HG03095 (cell line): ENCODE measurements around the gene TMEM167B.
"Not testable (repeated sequence)": the region's sequence is repeated elsewhere in the genome, so short reads cannot be mapped to it uniquely, and the experiment has no call there.

Experiments
- ATAC-seq: cut with Tn5 transposase; IDR thresholded peaks from one replicate; pipeline ENCODE4 v1.9.1; 2021; ENCODE audit warnings: moderate library complexity; ENCODE audit not compliant: unreplicated experiment

The TMEM167B gene

DNA sequence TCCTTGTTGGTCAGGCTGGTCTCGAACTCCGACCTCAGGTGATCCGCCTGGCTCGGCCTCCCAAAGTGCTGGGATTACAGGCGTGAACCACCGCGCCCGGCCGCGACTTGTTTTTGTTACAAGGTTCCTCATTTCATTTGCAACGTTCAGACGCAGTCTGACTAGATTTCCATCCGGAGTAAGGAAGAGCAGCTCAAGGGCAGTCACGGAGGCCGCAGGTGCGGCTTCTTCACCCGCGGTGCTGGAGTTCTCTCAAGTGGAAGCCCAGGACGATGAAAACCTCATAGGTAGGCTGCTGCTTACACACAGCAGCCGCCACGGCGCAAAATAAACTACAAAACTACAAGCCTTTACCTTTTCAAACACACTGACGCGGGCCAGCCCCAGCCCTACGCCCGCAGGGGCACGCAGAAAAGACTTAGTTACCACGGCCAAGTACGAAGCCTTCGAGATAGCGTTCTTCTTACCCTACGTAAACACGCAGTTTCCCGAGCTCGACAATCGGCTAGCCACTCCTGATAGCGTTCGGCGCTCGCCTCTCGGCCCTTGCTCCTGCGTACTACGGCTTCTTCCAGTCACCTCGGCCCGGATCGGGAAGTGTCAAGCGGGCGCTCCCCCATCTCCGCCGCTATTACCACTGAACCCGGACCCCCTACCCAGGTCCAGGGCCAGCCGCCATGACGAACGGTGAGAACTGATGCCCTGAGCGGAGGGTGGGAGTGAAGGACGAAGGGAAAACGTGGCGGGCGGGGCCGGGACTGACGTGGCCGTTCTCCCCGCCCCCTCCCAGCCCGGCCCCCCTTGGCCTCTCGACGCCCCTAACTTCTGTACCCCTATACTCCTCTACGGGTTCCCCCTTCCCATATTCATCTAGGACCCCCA lies at the start of gene TMEM167B:
Gene TMEM167B (plus strand): TSS at position 569 of the 882 bp plus-strand sequence. CDS start 109 bp downstream, at position 678.
- ATAC-seq: peak; percentile 87

DNA sequence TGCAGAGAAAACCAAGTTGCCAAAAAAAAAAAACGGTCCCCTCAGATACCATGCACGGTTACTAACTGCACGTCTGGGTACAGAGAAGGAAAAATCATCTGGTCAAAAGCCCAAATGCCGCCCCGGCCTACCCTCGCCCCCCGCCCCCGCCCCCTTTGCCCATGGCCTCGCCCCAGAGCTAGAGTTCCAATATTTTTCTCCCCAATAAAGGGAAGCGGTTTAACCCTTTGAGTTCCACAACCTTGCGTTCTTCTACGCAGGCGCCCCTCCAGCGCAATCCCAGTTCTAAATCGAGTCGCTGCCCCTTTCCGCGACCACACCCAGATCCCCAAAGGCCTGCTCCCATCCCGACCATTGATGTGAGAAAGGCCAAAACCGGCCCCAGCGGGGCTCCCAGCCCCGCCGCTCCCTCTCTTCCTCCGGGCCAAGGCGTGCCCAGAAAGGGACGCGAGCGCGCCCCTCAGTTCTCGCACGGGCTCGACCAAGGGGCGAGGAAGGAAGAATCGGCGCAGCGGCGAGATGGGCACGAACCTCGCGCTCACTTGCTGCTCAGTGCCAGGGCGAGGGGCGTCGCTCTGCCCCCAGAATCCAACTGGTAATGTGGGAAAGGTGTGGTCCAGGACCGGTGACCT lies 49.5 kb upstream of the TMEM167B start:
- peak; percentile 28 for ATAC-seq

DNA sequence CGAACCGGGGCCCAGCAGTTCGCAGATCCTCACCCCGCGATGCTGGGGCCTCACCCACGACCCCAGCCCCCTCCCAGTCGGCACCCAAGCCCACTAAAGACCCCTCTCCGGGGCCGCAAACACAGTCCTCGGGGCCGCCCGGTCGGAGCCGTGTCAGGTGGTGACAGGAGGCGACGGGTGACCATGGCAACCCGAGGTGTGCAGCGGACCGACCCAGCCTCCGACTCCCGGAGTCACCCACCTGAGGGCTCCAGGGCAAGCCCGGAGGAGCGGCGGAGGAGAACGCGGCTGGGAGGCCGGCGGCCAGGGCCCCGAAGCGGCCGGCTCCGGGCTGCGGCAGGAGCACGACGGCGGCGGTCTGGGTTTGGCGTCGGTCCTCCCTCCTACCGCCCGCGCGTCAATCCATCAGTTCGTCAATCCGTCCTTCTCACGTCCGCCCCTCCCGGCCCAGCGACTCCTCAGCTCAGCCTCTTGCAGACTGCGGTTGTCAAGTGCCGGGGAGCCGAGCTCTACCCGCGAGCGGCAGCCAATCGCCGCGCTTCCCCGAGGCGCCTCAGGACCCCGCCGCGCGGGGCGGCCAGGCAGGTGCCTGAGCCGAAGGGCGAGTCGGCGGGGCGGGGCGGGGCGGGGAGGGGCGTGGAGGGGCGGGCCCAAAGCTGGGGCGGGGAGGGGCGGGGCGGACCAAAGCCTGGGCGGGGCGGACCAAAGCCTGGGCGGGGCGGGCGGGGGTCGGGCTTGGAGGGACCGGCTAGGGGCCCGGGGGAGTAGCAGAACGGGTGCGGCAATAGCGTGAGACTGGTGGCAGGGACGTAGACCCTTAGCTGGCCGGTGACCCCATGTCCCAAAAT lies 48.7 kb upstream of the TMEM167B start, which contains the start of gene WDR47:
Gene WDR47 (minus strand): TSS at position 482 of the 848 bp plus-strand sequence. CDS start 18,590 bp downstream, outside the sequence.
- ATAC-seq: peak; percentile 95

DNA sequence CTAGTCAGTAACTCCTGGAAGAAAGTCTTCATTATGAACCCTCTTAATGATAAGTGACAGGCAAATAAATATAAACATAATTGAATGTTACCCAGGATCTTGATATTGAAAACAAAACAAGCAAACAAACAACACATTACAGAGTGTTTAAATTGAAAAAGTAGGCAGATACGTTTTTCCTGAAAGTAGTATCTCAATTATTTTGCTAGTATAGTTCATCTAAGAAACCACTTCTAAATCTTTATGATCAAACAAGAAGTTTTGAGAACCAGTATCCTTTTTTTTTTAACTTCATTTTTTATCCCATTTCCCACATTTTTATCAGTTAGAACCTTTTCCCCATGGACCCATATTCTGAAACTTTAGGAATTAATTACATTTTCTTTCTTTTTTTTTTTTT lies 45.0 kb upstream of the TMEM167B start:
- no peak for ATAC-seq

DNA sequence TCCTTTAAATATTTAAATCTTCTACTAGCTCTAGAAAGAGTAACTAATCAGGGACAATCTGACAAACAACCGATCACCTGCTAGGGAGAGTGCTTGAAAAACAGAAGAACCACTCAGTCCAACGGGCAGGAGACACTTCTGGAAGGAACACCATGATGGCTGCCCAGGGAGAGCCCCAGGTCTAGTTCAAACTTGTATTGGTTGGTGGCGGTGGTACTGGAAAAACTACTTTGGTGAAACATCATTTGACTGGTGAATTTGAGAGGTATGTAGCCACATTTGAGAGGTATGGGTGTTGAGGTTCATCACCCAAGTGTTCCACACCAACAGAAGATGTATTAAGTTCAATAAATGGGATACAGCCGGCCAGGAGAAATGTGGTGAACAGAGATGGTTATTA lies 43.9 kb upstream of the TMEM167B start:
- ATAC-seq: no peak

DNA sequence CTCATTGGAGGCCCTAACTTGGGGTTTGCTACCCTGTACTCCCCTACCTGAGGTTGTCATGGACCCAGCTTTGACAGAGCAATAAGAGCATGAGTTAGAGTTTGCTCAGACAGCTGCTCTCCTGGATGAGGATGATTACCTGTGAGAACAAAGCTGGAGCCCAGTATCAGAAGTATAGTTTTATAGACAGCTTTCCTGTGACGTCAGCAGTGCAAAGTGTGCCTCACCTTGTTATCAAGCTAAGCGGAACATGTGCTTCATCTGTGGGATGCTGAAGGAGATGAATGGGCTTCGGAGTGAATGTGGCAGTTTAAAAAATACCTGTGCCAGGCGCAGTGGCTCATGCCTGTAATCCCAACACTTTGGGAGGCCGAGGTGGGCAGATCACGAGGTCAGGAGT lies 43.2 kb upstream of the TMEM167B start:
- ATAC-seq: no peak

DNA sequence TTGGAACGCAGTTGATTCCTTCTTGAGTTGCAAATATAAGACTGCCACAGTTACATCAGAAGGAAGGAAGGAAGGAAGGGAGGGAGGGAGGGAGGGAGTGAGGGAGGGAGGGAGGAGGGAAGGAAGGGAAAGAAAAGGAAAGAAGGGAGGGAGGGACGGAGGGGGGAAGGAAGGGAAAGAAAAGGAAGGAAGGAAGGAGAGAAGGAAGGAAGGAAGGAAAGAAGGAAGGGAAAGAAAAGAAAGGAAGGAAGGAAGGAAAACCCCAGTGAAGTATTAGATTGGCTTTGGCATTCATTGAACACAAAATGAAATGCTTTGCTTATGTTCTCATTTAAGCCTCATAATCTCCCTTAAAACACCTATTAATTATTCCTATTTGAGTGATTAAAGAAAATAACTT lies 42.2 kb upstream of the TMEM167B start:
- ATAC-seq: no peak

DNA sequence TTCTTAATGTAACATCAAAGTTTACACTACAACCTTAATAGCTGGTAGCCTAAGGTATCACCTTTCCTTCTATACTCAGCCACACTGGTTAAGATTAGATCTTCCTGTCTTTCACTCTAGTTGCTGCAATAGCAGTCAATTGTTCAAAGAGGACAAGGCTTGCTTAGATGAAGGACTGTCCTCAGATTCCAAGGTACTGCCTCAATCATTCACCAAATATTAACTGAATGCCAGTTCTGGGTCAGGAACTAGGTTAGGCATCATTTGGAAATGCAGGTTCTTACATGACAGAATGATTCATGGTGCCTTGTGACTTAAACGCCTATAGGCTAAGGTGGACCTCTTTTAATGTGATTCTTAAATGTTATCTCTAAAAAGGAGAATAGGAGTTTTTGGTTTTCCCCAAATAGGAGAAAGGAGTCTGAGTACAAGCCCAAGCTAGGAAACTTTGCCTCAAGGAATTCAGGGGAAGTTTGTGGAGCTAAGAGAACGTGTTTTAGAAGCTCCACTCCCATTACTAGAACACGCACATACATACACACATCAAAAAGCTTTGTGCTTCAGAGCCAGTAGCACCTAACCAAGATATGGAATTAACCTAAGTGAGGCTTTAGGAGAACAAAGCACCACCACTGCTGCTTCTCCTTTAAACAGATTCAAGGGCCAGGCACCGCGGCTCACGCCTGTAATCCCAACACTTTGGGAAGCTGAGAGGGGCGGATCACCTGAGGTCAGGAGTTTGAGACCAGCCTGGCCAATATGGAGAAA lies 40.2 kb upstream of the TMEM167B start:
- ATAC-seq: no peak

DNA sequence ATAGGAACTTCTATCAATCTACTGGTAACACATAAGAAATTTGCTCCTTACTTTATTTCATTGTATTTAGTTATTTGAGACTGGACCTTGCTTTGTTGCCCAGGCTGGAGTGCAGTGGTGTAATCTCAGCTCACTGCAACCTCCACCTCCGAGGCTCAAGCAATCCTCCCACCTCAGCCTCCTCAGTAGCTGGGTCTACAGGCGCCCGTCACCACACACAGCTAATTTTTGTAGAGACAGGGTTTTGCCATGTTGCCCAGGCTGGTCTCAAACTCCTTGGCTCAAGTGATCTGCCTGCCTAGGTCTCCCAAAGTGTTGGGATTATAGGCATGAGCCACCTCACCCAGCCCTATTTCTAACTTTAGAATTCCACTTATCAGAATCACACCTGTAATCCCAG lies 38.4 kb upstream of the TMEM167B start:
- ATAC-seq: not testable (repeated sequence)

DNA sequence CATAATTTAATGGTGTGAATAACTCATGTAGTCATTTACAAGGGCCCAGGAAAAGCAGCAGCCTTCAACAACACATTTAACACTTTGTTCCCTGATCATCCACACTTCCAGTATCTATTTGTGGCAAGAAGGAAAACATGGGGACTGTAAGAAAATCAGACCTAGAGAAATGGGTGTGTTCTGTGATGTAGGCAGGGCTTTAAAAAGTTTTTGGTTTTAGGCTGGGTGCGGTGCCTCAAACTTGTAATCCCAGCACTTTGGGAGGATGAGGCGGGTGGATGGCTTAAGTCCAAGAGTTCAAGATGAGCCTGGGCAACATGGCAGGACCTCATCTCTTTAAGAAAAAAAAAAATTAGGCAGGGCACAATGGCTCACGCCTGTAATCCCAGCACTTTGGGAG lies 34.5 kb upstream of the TMEM167B start:
- ATAC-seq: no peak

DNA sequence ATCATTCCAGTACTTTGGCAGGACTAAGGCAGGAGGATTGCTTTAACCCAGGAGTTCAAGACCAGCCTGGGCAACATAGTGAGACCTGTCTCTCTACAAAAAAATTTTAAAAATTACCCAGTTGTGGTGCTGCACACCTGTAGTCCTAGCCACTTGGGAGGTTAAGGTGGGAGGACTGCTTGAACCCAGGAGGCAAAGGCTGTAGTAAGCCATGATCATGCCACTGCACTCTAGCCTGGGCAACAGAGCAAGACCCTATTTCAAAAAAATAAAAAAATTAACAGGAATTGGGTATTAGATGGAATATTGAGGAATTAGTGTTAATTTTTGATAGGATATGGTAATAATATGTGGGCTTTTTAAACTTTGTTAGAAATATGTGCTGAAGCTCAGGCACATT lies 31.5 kb upstream of the TMEM167B start:
- no peak for ATAC-seq

DNA sequence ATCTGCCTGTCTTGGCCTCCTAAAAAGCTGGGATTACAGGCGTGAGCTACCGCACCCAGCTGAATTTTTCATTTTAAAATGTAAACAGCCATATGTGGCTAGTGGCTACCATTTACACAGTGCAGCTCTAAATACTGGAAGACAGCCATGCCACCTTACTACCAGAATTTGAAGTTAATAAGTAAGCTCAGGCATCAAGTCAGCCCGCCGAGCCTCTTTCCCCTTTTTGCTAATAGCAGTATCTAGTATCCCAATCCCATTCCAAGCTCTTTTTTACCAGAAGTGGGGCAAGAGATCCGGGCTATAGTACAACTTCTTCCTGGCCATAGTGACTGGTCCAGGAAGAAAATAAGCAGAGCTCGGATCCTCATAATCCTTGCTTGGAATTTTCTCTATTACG lies 29.9 kb upstream of the TMEM167B start:
- no peak for ATAC-seq

DNA sequence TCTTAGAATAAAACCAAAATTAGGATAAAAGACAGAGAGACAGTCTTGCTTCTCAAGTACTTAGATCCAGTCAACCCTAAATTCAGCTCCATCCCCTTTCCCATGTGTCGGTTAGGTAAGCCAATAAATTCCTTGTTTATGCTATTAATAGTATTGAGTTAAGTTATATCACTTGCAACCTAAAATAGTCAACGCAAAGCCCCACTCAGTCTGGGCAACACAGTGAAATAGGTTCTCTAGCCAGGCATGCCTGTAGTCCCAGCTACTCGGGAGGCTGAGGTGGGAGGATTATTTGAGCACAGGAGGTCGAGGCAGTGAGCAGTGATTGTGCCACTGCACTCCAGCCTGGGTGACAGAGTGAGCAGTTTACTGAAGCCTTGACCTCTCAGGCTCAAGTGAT lies 29.4 kb upstream of the TMEM167B start:
- ATAC-seq: no peak

DNA sequence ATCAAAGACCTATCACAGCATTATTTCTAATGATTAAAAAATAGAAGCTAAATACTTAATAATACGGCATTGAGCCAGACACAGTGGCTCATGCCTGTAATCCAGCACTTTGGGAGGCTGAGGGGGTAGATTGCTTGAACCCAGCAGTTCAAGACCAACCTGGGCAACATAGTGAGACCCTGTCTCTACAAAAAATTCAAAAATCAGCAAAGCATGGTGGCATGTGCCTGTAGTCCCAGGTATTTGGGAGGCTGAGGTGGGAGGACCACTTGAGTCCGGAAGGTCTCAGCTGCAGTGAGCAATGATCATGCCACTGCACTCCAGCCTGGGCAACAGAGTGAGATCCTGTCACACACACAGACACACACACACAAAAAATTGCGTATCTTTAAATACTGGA lies 25.4 kb upstream of the TMEM167B start:
- ATAC-seq: no peak

DNA sequence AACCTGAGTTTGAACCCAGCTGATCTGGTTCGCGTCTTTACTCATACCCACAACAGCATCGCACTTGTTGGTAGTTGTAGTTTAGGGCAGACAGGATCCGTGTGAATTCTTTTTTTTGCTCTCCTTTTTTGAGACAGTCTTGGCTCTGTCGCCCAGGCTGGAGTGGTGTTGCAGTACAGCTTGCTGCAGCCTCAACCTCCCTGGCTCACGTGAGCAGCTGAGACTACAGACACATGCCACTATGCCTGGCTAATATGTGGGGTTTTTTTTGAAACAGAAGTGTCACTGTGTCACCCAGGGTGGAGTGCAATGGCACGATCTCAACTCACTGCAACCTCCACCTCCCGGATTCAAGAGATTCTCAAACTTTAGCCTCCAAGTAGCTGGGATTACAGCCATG lies 22.7 kb upstream of the TMEM167B start:
- no peak for ATAC-seq

DNA sequence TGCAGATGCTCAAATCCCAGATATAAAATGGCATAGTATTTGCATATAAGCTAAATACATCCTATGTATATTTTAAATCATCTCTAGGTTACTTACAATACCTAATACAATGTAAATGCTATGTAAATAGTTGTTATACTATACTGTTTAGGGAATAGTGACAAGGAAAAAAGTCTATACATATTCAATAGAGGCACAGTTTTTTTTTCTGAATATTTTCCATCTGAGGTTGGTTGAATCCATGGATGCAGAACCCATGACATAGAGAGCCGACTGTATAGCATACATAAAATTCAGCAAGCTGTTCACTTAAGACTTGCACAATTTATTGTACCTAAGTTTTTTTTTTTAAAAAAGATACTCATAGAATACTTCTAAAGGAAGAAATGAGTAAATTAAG lies 21.3 kb upstream of the TMEM167B start:
- ATAC-seq: no peak

DNA sequence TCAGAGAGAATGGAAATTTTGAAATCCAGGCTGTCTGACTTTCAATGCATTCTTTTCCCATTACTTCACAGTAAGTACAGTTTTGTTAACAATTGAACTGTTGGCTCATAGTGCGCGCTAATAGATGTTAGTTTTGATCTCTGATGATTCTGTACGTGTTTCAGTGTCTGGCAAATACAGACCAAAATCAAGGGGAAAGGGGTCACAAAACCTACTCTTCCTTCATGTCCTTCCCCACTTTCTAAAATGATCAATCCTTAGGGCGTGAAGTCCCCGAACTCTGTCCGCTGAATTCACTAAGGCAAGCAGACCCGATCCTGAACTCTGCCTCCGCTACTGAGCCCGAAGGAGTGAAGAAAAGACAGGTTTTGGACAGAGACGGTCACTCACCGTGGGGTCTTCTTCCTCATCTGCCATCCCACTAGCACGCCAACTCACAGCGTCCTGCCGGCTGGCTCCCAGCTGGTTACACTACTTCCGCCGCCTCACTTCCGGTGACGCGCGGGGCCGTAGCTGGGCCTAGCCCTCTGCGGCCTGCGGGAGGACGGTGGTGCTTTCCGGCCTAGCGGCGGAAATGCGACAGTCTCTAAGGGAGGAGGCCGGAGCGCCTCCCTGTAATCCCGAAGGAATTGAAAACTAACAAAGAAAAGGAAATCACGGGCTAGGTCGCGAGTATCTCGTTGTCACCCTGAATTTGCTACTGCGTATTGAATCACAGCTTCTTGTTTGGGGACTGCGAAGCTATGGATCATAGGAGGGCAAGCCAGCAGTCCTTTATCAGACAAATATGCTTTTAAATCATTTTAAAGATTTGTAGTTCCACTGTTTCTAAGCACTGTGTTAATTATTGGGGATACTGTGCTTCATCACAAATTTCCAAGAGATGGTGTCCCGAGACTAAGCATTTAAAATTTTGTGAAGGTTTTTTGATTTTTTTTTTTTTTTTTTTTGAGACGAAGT lies 14.8 kb upstream of the TMEM167B start, which contains the start of gene TAF13:
Gene TAF13 (minus strand): TSS at position 473 of the 960 bp plus-strand sequence. CDS start 56 bp downstream, at position 417.
- peak; percentile 100 for ATAC-seq

DNA sequence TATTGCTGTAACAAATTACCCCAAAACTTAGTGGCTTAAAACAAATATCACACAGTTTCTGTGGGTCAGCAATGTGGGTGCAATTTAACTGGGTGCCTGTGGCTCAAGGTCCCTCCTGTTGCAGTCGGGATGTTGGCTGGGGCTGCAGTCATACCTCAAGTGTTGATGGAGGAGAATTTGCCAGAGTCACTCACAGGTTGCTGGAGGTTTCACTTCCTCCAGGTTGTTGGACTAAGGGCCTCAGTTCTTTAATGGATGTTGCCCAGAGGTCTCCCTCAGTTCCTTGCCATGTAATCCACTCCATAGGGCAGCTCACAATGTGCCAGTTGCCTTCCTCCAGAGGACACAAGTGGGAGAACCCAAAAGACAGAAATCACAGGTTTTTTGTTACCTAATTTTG lies 12.2 kb upstream of the TMEM167B start:
- ATAC-seq: no peak

DNA sequence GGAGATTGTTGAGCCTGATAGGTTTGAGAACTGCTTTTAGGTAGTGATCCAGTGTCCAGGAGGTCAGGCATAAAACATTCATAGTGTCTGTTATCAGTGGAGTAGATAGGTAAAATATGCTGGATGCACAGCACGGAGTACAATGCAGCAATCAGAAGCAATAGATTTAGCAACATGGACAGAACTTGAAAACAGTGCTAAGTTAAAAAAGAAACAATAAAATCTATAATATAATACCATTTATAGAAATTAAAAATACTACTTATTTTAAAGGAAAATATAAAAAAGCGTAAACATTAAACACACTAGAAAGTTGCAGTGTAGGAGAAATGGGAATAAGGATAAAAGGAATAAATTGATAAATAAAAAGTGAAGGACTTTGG lies 11.3 kb upstream of the TMEM167B start:
- ATAC-seq: no peak
